Measurements from ENCODE around the gene OTOF.

Gene OTOF

GRCh38 chr2:26463244-26464192 lies 14.4 kb downstream of the OTOF start:
- no peak for DNase-seq

DNA sequence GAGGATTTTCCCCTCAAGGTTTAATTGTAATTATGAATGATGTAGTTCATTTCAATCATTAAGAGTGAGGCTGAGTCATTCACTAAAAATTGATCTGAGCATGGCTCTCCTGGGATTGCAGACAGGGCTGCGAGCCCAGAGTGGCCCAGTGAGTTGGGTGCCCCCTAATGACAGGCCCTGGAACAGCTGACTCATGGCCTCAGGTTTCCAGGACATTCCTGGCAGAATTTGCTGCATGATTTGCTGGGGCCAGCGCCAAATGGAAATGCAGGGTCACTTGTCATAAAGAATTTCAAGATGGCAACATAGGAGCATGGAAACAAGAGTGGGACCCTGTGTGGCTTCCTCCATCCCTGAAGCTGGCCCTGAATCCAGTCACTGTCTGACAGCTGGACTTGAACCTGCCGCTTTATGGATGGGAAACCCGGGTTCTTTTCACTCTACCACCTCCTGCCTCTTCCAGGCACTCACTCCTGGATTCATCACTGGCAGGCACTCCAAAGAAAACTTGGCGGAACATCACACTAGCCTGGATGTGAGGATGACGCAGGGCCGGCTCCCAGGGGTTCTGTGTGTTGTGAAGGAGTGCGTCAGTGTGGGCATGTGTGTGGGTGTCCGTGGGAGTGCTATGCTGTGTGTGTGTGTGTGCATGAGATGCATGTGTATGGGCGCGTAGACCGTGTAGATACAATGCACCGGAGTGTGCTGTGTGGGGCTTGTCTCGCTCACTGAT lies 15.2 kb downstream of the OTOF start:
- DNase-seq = peak in 2 of 3 experiments; percentile 24 to 39

DNA sequence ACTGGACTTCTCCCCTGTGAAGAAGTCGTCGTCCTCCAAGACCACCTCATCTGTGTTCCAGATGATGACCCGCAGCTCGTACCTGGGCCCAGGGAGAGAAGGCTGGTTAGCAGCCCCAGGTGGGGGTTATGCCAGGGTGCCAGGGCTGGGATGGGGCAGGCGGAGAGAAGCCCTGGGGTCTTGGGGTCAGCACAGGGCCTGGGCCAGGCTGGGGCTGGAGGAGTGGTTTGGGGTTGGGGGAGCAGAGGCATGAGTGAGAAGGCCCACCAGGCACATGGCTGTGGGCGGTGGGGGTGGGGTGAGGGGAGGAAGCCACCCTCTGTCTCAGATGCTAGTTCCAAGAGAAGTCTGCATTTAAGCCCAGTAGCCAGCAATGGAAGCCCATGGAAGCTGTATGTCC lies 15.8 kb downstream of the OTOF start:
- no peak for DNase-seq

DNA sequence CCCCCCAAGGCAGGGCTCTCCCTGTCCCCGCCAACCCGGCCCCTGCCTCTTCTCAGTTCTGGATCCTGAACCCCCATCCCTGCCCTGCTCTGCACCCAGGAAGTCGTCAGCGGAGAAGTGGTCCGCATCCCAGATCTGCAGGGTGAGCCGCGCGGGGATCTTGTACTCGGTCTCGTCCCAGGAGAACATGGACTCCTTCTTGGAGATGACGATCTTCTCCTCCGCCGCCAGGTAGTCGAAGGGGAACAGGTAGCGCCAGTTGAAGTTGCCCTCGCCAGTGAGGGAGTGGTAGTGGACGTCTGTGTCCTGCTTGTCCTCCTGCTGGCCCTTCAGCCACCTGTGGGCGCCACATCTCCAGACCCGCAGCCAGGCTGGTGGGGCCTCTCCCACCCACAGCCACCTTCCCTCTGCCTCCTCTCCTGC lies 16.3 kb downstream of the OTOF start:
- DNase-seq = no peak

DNA sequence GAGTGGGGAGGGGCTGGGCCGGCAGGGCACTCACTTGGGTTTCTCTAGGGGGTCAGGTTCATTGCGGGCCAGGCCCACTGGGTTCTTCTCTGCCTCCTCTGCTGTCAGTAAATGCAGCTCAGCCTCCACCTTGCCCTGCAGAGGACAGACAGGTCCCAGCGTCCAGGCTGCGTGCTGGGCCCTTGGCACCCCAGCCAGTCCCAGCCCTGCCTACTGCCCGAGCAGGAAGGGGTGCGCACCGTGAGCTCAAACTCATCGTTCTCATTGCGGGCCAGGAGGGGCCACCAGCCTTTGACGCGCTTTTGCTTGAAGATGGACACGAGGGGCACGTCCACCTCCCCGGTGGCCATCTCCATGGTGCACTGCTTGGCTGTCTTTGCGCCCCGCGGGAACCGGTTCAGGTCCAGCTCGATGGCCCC lies 17.3 kb downstream of the OTOF start:
- no peak for DNase-seq

DNA sequence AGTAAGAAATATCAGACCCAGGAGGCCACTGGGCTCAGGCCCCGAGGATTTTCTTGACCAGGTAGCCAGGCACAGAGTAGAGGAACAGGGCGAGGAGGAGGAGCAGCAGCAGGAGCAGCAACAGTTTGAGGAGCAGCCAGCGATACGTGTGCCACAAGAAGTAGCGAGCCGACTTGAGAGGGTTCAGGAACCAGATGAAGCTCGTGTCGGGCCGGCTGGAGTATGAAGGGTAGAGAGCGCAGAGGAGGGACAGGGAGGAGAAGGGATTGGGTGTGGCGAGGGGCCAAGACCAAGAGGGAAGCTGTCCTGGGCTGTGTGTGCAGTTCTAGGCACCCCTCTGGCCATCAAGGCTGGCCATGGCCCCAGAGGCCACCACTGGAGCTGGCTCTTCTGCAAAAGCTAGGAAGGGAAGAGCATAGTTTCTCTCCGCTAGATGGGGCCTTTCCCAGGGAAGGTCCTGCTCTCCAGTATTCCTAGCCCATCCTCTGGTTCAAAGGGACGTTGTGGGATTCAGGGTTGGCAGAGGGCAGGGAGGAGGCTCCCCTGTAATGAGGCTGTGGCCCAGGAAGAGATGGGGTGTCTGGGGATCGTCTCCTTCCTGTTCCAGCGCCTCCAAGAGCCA lies 17.8 kb downstream of the OTOF start:
- no peak for DNase-seq

DNA sequence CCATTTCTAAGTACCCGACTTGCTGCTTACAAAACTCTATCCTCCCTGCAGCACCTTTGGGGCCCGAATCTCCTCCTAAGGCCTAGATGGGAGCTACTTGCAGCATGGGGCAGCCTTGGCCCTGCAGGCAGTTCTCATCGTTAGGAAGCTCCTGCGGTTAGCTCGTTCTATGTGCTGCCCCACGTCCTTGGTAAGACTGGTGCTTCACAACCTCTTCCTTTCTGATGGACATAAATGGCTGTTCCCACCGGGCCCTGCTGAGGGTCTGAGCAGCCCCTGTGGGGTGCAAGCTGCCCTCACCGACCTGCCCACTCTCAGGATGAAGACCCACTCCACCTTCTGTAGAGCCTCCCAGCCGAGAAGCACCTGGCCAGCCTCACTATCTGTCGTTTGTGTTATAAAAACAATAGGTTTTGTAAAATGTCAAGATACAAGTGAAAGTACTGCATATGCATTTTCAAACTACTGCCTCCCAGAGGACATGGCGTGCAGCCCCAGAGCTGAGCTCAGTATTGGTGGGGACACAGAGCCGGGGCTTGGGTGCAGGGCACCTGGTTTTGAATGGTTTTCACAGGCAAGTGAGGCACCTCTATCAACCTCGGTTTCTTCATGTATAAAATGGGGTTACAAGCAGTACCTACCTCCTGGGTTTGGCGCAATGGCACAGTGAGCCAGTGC lies 19.4 kb downstream of the OTOF start:
- DNase-seq = no peak

GRCh38 chr2:26457695-26458364 lies 20.1 kb downstream of the OTOF start:
- DNase-seq = no peak

GRCh38 chr2:26457251-26457666 lies 20.7 kb downstream of the OTOF start:
- peak in 2 of 3 experiments; percentile 37 to 76 for DNase-seq

GRCh38 chr2:26456440-26457250 lies 21.3 kb downstream of the OTOF start:
- no peak for DNase-seq

DNA sequence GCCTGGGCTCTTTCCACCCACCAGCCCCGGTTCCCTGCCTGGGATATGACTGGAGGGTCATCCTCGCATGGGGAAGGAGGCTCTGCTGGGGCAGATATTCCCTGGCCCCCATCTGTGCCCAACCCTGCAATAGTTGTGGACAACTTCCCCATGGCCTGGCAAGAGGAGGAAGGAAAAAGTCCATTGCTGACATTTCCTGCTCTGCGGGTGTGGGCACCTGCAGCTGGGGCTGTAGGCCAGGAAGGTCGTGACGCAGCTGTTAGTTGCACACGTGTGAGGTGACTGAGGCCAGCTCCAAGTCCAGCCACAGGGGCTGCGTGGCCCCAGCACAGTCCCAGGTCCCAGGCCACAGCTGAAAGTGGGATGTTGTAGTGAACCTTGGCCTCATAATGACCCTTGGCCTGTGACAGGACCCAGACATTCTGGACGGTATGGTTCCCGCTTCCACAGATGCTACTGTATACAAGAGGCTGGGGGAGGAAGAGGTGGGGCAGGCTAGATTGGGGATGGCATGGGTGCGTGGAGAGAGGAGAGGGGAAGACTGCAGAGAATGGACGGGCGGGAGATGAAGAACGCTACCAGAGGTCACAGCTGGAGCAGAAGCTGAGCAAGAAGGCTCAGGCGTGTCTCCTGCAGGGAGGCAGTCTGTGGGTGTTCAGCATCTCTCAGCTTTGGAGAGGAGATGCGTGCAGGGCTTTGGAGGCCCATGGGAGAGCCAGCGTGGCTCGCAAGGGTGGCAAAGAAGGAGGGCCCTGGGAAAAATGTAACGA lies 22.1 kb downstream of the OTOF start:
- no peak for DNase-seq

DNA sequence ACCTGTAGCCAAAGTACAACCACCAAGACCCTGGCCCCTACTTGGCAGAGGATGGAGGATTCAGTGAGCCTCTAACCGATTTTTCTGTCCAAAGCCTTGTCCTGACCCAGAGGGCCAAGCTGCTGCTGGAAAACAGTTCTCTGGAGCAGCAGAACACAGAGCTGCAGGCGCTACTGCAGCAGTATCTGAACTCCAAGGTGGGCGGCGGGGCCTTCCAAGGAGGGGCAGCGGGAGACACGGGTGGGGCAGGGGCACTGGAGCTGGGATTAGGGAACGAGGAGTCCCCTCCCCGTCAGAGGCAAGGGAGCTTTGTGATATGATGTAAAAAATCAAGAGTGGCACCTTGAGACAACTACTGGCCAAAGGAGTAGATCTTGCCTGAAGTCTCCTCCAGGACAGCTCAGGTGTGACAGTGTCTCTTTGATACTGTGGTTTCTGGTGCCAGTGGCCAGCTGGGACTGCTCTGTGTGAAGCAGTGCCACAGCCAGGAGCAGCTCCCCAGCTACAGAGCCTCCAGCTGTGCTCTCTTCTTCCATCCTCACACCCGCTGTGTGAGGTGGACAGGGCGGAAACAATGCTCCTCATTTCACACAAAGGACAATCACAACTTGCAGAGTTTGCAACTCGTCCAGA lies 22.8 kb downstream of the OTOF start:
- DNase-seq = peak in 1 of 3 experiments; percentile 28

DNA sequence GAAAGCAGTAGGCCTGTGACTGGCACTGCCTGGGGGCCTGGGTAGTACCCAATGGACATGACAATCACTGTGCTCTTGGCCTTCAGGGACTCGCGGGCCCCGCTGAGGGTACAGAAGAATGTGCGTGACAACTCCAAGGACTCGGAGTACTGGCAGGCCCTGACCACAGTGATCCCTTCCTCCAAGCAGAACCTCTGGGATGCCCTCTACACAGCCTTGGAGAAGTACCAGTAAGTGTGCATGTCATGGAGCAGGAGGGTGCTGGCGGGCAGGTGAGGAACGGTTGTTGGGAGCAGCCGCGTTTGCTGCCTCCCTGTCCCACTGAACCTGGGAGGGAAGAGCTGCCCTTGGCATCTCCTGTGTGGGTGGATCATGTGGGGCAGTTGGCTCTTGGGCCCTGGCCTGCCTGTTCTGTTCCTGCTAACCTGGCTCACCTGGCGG lies 23.3 kb downstream of the OTOF start:
- DNase-seq = no peak

- DNase-seq = no peak
Measured at GRCh38 chr2:26453421-26454329, 24.2 kb downstream of the OTOF start.

GRCh38 chr2:26451700-26452099 lies 26.2 kb downstream of the OTOF start:
- no peak for DNase-seq

- no peak for DNase-seq
Measured at GRCh38 chr2:26450031-26450635, 27.8 kb downstream of the OTOF start.

DNA sequence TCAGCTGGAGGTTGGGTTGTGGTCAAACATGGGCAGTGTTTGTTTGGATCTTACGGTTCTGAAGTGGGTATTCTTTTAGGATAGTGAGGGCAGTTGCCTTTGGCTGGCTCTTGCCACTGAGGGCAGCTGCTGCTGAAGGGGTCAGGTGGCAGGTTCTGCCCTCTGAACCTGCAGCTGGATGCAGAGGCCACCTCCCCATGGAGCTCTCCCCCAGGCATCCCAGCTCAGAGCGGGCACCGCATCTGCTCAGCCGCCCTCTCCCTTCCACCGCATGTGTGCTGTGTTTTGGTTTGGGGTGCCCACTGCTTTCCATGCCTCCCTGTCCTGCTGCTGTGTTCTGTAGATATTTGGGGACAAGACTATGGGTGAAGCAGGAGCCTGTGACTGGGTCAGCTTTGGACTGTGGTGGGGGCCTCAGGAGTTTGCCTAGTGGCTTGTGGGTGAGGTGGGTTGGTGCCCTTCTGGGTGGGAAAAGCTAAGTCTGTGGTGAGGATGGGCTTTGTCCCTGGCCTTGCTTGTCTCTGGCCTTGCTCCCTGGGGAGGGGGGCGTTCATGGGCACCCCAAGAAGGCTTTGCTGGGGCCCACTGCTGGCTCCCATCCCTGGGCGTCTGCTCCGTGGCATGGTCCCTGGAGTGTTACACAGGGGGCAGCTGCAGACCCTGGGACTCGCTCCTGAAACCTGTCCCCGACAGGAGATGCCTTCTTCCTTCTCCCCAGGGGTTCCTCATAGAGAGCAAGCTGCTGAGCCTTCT lies 28.5 kb downstream of the OTOF start:
- DNase-seq = no peak

- no peak for DNase-seq
Measured at GRCh38 chr2:26448651-26449050, 29.3 kb downstream of the OTOF start.
